Measurements from ENCODE around the gene NOTCH1.

- TF ChIP-seq CHD1 (IDR thresholded peaks at IDR 0.05; ENCODE audit: low read depth, low read length), result no peak
- TF ChIP-seq, protein P1, sequence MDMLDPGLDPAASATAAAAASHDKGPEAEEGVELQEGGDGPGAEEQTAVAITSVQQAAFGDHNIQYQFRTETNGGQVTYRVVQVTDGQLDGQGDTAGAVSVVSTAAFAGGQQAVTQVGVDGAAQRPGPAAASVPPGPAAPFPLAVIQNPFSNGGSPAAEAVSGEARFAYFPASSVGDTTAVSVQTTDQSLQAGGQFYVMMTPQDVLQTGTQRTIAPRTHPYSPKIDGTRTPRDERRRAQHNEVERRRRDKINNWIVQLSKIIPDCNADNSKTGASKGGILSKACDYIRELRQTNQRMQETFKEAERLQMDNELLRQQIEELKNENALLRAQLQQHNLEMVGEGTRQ (IDR thresholded peaks at IDR 0.05; ENCODE audit: low read length), result no peak
Observed at GRCh38 chr9:136592666-136593065, 46.8 kb upstream of the NOTCH1 start.
